GM12874 (cell line): ENCODE results near the gene NTN4.

ENCODE experiments used
- TF ChIP-seq, protein P1 (sequence below): IDR thresholded peaks from 2 replicates; pipeline ENCODE4 v1.5.1; 2011; ENCODE audit warnings: low read depth, mild to moderate bottlenecking, control low read depth, low read length, moderate library complexity; ENCODE audit not compliant: insufficient read depth

NTN4 gene

DNA sequence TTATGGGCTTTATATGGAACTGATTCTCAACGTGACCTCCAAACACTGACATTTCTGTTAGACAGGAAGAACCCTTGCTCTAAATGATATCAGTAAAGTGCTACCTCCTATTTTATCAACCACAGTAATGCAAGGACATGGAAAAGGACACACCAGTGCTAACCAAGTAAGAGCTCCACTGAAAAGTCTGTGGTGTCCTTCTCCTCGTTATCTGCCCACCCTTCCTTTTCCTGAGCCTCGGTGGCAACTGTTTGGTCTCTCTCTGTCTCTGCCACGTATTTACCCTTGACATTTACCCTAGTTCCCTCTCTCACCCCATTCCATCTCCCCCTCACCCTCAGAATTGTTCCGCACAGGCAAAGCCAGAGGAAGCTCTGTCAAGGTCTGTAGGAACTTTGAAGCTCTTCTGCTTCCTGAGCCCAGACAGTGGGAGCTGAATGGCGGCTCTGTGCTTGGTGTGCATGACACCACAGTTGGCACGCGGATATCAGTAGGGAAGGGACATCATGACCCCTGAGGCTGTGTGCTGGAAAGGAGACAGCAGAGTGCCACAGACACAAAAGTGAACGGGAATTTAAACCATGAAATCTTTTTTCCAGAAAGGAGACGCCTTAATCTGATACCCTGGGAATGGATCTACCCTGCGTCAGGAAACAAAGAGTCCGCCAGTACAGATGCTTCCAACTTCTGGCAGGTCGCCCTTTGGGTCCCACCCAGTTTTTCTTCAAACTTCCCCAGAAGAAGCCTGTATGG is 50.8 kb downstream of the NTN4 start:
- TF ChIP-seq, protein P1, sequence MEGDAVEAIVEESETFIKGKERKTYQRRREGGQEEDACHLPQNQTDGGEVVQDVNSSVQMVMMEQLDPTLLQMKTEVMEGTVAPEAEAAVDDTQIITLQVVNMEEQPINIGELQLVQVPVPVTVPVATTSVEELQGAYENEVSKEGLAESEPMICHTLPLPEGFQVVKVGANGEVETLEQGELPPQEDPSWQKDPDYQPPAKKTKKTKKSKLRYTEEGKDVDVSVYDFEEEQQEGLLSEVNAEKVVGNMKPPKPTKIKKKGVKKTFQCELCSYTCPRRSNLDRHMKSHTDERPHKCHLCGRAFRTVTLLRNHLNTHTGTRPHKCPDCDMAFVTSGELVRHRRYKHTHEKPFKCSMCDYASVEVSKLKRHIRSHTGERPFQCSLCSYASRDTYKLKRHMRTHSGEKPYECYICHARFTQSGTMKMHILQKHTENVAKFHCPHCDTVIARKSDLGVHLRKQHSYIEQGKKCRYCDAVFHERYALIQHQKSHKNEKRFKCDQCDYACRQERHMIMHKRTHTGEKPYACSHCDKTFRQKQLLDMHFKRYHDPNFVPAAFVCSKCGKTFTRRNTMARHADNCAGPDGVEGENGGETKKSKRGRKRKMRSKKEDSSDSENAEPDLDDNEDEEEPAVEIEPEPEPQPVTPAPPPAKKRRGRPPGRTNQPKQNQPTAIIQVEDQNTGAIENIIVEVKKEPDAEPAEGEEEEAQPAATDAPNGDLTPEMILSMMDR, result no peak

DNA sequence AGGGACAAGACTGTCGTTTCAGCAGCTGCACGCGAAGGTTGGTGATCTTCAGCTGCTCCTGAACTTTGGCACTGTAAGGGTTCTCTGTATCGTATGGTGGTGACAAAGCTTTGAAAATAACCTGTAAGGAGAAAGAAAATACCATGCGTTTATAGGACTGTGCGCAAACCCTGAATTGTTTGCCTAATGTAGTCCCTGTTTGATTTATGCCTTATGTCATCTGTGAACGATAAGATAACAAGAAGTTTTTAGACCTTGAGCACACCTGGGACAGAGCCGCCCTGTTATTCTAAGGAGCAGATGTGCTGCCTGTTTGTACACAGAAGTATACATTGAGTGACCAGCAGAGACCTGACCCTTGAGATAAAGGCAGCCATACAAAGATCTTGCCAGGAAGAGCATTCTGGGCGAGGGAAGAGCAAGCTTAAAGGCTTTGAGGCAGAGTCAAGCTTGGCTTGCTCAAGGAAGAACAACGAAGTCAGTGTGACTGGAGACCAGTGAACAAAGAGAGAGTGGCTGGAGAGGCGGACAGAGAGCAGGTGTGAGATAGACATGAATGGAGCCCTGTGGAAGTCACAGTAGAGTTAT is 52.4 kb downstream of the NTN4 start:
- TF ChIP-seq, protein P1, result no peak

DNA sequence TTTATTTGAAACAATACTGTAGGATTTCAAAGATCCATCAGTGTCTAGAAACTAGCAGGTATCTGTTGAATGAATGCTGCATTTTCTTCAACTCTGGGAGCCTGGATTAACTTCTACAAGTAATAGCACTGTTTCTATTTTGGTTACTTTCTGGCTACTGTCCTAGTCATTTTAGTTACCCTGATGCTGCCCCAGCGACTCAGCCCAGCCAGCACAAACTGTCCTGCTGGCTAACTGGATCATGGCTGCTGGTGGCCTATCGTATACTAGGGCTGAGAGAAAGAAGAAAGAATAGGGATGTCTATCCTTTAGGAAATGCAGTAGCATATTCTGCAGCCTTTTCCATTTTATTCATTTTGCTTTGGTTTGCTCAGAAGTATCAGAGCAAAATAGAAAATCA is 53.9 kb downstream of the NTN4 start:
- TF ChIP-seq, protein P1, result no peak

DNA sequence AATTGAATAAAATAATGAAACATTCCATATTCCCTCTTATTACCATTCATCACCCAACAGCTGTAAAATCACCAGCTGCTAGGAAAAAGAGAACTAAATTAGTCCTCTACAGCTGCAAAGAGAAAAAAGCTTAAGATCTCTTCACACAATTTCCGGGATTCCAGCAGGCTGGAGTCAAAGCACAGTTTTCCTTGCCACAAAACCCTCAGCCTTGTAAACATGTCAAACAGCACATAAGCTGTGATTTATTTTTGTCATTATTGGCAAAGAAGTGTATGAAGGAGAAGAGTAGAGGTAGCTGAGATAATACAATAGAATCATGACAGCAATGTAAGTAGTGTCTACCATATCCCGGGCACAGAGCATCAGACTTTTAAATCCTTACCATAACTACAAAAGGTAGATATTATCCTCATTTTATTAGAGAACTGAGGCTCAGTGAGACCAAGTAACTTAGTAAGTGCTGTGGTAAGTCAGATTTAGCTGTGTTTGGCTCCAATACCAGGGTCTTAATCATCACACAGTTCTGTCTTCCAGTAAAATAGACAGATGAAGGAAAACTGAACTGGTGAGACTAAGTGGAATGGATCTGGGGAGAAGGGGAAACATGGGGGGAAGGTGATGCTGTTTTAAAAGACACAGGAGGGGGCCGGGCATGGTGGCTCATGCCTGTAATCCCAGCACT is 57.3 kb downstream of the NTN4 start:
- TF ChIP-seq, protein P1, result no peak

DNA sequence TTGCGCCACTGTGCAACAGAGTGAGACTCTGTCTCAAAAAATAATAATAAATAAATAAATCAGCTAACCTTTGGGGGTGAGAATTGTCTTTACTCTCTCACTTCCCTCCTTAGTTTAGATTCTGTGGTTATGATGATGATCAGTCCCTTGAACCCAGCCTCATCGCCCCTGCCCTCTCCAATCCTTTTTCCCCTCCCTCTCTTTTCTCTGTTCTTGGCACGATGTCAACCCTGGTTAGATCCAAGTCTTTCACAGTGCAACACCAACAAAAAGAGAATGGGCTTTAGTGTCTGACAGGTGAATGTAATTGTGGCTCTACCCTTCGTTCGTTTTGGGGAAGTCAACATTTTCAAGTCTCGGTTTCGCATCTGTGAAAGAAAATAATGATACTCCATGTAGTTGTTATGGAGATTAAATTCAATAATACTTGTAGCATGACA is 59.0 kb downstream of the NTN4 start:
- TF ChIP-seq, protein P1, result no peak

DNA sequence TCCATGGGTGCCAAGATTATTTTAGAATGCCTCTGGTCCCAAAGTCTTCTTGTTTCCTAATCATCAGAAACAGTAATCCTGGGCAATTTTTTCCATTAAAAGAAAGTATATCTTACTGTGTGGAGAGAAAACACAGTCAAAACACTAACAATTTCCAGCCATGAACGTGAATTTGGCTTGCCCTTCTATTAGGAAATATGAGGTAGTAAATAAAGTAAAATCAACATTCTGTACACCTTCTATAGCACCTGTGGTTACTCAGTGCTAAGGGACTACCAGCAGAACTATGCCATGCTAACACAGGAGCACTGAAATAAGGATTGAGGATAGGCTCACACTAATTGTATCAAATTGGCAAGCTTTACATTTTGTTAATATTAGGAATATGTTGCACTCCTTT is 60.1 kb downstream of the NTN4 start:
- TF ChIP-seq, protein P1, result no peak

DNA sequence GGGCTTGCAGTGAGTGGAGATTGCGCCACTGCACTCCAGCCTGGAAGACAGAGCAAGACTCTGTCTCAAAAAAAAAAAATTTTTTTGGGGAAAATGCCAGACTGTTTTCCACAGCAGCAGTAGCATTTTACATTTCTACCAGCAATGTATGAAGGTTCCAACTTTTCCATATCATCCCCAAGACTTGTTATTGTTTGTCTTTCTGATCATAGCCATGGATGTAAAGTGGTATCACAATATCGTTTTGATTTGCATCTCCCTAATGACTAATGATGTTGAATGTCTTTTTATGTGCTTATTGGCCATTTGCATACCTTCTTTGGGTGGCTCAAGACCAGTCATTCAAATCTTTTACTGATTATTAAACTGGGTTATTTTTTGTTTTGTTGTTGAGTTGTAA is 63.7 kb downstream of the NTN4 start:
- TF ChIP-seq, protein P1, result no peak
